Osteocyte (in vitro differentiated cells): ENCODE results near the gene IFIT2. TPM values are rescaled to one million over a fixed set of nuclear protein-coding genes. Genes with fewer than 3 reads are reported as not detected.
A peak's percentile ranks its signal among the peaks of the same experiment; 100 is the strongest.
"Not testable (repeated sequence)": the region's sequence is repeated elsewhere in the genome, so short reads cannot be mapped to it uniquely, and the experiment has no call there.

Source experiments
- DNase-seq: peaks from one replicate; pipeline ENCODE4 v3.0.0; 2021; ENCODE audit warnings: mixed read lengths; ENCODE audit not compliant: unreplicated experiment; ENCODE audit errors: extremely low spot score
- H3K27ac Mint-ChIP-seq: one replicate; pipeline ENCODE4 v1.8.0; 2021; ENCODE audit warnings: mild to moderate bottlenecking, mixed read lengths; ENCODE audit not compliant: unreplicated experiment
- H3K27me3 Mint-ChIP-seq: one replicate; pipeline ENCODE4 v1.8.0; 2021; ENCODE audit warnings: mixed read lengths; ENCODE audit not compliant: unreplicated experiment
- H3K36me3 Mint-ChIP-seq: one replicate; pipeline ENCODE4 v1.8.0; 2021; ENCODE audit warnings: mixed read lengths; ENCODE audit not compliant: unreplicated experiment
- H3K4me1 Mint-ChIP-seq: one replicate; pipeline ENCODE4 v1.8.0; 2021; ENCODE audit warnings: mixed read lengths; ENCODE audit not compliant: unreplicated experiment
- H3K4me3 Mint-ChIP-seq: one replicate; pipeline ENCODE4 v1.8.0; 2021; ENCODE audit warnings: mild to moderate bottlenecking, moderate library complexity, mixed read lengths; ENCODE audit not compliant: unreplicated experiment
- H3K9me3 Mint-ChIP-seq: one replicate; pipeline ENCODE4 v1.8.0; 2021; ENCODE audit warnings: mixed read lengths; ENCODE audit not compliant: unreplicated experiment
- total RNA-seq: library from RNA; stranded (reverse); gene quantifications from 2 replicates; pipeline ENCODE4 v1.2.1, GENCODE V29; 2021
- TF ChIP-seq, protein P1 (sequence below): fragments of 200-600 bp; sonication (generic); IDR thresholded peaks from 2 replicates; pipeline ENCODE4 v1.5.0; 2021; ENCODE audit warnings: antibody characterized with exemption, mild to moderate bottlenecking, moderate library complexity

IFIT2 gene
- total RNA-seq, 1 donor from 2014 or later: 8.8 TPM

DNA sequence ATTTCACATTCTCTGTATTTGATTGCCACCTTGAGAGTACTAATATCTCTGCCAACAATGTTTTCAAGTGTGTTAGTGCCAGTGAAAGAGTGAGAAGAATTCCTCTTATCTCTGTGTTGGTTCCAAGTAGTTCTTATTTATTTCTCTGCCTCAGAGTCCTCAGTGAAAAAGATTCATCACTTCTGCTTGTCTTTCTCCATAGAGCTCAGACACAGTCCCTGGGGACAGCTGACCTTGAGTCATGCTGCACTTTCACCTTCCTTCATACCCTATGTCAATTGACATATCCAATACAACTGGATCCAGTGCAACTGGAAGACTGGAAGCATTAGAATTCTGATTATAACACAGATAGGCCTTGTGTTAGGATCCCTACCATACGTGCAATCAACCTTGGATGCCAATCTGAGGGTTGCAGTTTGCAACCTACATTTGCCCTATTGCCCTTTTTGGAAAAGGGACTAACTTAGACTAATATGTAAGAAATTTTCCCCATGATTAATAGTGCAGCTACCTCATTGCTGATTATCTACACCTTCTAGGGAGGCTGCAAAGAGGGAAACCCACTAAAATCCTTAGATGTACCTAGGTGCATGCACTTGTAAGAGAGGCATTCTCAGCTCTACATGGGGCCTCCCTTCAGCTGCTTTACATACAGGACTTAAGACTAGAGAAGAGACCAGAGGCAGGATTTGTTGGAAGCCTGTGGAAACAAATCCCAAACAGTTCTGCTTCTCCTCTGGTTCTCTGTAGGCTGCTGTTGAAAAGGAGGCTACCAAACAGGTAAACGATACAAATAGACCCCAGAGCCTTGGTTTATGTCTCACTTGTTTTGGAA, 8.4 kb downstream of the IFIT2 start:
- Mint-ChIP-seq H3K36me3 (peaks cover 28% of the 10 kb centered on the region), H3K4me3 (no peak overlapping the region), H3K9me3 (no peaks in the 10 kb centered on the region), H3K4me1 (no peaks in the 10 kb centered on the region), H3K27me3 (no peaks in the 10 kb centered on the region), H3K27ac (no peak overlapping the region)
- DNase-seq: no peak
- TF ChIP-seq, protein P1, sequence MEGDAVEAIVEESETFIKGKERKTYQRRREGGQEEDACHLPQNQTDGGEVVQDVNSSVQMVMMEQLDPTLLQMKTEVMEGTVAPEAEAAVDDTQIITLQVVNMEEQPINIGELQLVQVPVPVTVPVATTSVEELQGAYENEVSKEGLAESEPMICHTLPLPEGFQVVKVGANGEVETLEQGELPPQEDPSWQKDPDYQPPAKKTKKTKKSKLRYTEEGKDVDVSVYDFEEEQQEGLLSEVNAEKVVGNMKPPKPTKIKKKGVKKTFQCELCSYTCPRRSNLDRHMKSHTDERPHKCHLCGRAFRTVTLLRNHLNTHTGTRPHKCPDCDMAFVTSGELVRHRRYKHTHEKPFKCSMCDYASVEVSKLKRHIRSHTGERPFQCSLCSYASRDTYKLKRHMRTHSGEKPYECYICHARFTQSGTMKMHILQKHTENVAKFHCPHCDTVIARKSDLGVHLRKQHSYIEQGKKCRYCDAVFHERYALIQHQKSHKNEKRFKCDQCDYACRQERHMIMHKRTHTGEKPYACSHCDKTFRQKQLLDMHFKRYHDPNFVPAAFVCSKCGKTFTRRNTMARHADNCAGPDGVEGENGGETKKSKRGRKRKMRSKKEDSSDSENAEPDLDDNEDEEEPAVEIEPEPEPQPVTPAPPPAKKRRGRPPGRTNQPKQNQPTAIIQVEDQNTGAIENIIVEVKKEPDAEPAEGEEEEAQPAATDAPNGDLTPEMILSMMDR: no peak

GRCh38 chr10:89312973-89313372, 11.1 kb downstream of the IFIT2 start:
- no peaks in the 10 kb centered on the region for H3K4me1 Mint-ChIP-seq
- H3K36me3 Mint-ChIP-seq: peaks cover 9% of the 10 kb centered on the region
- TF ChIP-seq, protein P1: no peak
- H3K4me3 Mint-ChIP-seq: no peak overlapping the region
- DNase-seq: no peak
- no peak overlapping the region for H3K27ac Mint-ChIP-seq
- no peaks in the 10 kb centered on the region for H3K27me3 Mint-ChIP-seq
- H3K9me3 Mint-ChIP-seq: peaks cover 7% of the 10 kb centered on the region

- H3K27ac Mint-ChIP-seq: no peak overlapping the region
- peaks cover 2% of the 10 kb centered on the region for H3K36me3 Mint-ChIP-seq
- no peaks in the 10 kb centered on the region for H3K4me1 Mint-ChIP-seq
- TF ChIP-seq, protein P1: no peak
- H3K27me3 Mint-ChIP-seq: no peaks in the 10 kb centered on the region
- H3K9me3 Mint-ChIP-seq: peaks cover 11% of the 10 kb centered on the region
- no peak overlapping the region for H3K4me3 Mint-ChIP-seq
- DNase-seq: no peak
Measured at GRCh38 chr10:89314676-89315075, 12.8 kb downstream of the IFIT2 start.

DNA sequence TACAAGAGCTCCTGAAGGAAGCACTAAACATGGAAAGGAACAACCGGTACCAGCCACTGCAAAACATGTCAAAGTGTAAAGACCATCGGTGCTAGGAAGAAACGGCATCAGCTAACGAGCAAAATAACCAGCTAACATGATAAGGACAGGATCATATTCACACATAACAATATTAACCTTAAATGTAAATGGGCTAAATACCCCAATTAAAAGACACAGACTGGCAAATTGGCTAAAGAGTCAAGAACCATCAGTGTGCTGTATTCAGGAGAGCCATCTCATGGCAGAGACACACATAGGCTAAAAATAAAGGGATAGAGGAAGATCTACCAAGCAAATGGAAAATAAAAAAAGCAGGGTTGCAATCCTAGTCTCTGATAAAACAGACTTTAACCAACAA, 16.2 kb downstream of the IFIT2 start:
- peaks cover 11% of the 10 kb centered on the region for H3K9me3 Mint-ChIP-seq
- H3K4me3 Mint-ChIP-seq, H3K27me3 Mint-ChIP-seq, H3K4me1 Mint-ChIP-seq, DNase-seq, H3K27ac Mint-ChIP-seq, H3K36me3 Mint-ChIP-seq: not testable (repeated sequence)

- H3K27ac Mint-ChIP-seq, H3K36me3 Mint-ChIP-seq, H3K9me3 Mint-ChIP-seq, DNase-seq, H3K27me3 Mint-ChIP-seq, H3K4me3 Mint-ChIP-seq: not testable (repeated sequence)
- H3K4me1 Mint-ChIP-seq: peaks cover 37% of the 10 kb centered on the region
Measured at GRCh38 chr10:89325081-89325480, 23.2 kb downstream of the IFIT2 start.

DNA sequence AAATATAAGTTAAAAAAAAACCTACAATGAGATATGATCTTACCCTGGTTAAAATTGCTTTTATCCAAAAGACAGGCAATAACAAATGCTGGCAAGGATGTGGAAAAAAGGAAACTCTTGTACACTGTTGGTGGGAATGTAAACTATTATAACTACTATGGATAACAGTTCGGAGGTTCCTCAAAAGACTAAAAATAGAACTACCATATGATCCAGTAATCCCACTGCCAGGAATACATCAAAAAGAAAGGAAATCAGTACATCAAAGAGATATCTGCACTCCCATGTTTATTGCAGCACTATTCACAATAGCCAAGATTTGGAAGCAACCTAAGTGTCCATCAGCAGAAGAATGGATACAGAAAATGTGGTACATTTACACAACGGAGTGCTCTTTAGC, 24.0 kb downstream of the IFIT2 start:
- not testable (repeated sequence) for H3K27me3 Mint-ChIP-seq, H3K36me3 Mint-ChIP-seq, H3K9me3 Mint-ChIP-seq, DNase-seq
- peaks cover 44% of the 10 kb centered on the region for H3K4me1 Mint-ChIP-seq
- peak overlapping the region; percentile 75 for H3K27ac Mint-ChIP-seq
- peak overlapping the region; percentile 29 for H3K4me3 Mint-ChIP-seq
